ENCODE measurements around the gene PCDH15. TPM values are rescaled to one million over a fixed set of nuclear protein-coding genes. Genes with fewer than 3 reads are reported as not detected.
A peak's percentile ranks its signal among the peaks of the same experiment; 100 is the strongest.

PCDH15 gene
- total and polyA plus RNA-seq, 9 of the 15 experiments (the other 6 are each of a cell fraction or from before 2014, with no cell fraction given): not detected

DNA sequence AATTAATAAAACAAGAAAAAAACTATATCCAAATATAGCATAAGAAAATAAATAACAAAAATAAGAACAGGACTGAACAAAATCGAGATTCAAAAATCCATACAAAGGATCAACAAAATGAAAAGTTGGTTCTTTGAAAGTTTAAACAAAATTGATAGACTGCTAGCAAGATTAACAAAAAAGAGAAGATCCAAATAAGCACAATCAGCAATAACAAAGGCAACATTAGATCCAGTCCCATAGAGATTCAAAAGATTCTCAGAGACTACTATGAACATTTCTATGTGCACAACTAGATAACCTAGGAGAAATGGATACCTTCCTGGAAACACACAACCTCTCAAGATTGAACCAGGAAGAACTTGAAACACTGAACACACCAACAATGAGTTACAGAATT is 534.6 kb downstream of the PCDH15 start:
- Histone ChIP-seq H3K4me3 (no peak overlapping the region), H3K4me2 (ENCODE audit: insufficient read depth, low read length) (no peak overlapping the region), H3K36me3 (ENCODE audit: control insufficient read depth, insufficient read depth, low read length) (no peaks in the 10 kb centered on the region), H3K9me1 (ENCODE audit: control insufficient read depth, insufficient read depth, low read length) (no peaks in the 10 kb centered on the region), H4K20me1 (replicated peaks; ENCODE audit: control insufficient read depth, insufficient read depth, low read length) (no peaks in the 10 kb centered on the region), H3K9ac (ENCODE audit: insufficient read depth in 1 of 2, low read depth in 2 of 2, low read length in 2 of 2) (no peak overlapping the region), H3K9me3 (replicated peaks; ENCODE audit: control insufficient read depth, insufficient read depth, low read depth, low read length) (no peaks in the 10 kb centered on the region), H3K4me1 (replicated peaks in 1 of 2; ENCODE audit: control insufficient read depth in 2 of 2, insufficient read depth in 2 of 2, low read length in 2 of 2) (no peaks in the 10 kb centered on the region), H2AFZ (ENCODE audit: low read depth, low read length) (no peak overlapping the region), H3K79me2 (ENCODE audit: control insufficient read depth, insufficient read depth, low read length) (no peaks in the 10 kb centered on the region), H3K27me3 (ENCODE audit: control insufficient read depth in 2 of 2, insufficient read depth in 2 of 2, low read length in 2 of 2) (no peaks in the 10 kb centered on the region), H3K27ac (ENCODE audit: extremely low read depth, low read depth, low read length) (no peak overlapping the region)
- TF ChIP-seq HINFP (tag; conservative IDR thresholded peaks at IDR 0.05; ENCODE audit: low read depth) (no peak), ZNF311 (CRISPR knock-in tag; IDR thresholded peaks at IDR 0.05) (no peak), ZNF316 (IDR thresholded peaks at IDR 0.05) (peak; percentile 35; the same call in 1 of the 2 replicates), ATF1 (CRISPR knock-in tag; IDR thresholded peaks at IDR 0.05) (no peak), ATF1 (tag; IDR thresholded peaks at IDR 0.05) (no peak), NFRKB (IDR thresholded peaks at IDR 0.05; ENCODE audit: low read depth) (no peak), C11orf30 (IDR thresholded peaks at IDR 0.05; ENCODE audit: low read depth) (0 out of 2 replicates have a peak, but pooled peaks have one; percentile 8), CSDE1 (IDR thresholded peaks at IDR 0.05) (no peak)
- ChIA-PET POLR2A (no interaction called here), CTCF (ENCODE audit: low intra/inter-chr PET ratio) (no interaction called here)
- DNase-seq (ENCODE audit: extremely low read depth in 1 of 4, low spot score in 3 of 4) (no peak), ATAC-seq (no peak), FAIRE-seq (no peak)
- intact Hi-C loops (cut with micrococcal nuclease): no loop called here
- in situ Hi-C loops (cut with MboI): no loop called here
- BruUV-seq (replicated peaks): no TSS peak
- 0% methylated on average over 1 of the region's 1 CpG for WGBS (ENCODE audit: insufficient coverage, low coverage, missing lambda C conversion rate)

Data from K562 (cell line).